ENCODE measurements around the gene DLX3.

The DLX3 gene

GRCh38 chr17:50039058-50039457 lies 44.0 kb upstream of the DLX3 start:
- ATAC-seq (ENCODE audit: low read depth) (no peak), DNase-seq (ENCODE audit: low spot score) (no peak)
- H3K4me1 ChIP-seq (ENCODE audit: insufficient read depth, poor library complexity, severe bottlenecking) = peaks cover 30% of the 10 kb centered on the region
- no peak for TF ChIP-seq CTCF (IDR thresholded peaks at IDR 0.05; ENCODE audit: poor library complexity, severe bottlenecking)
- H3K27ac ChIP-seq (ENCODE audit: poor library complexity, severe bottlenecking) = peak overlapping the region; percentile 80
- H3K9me3 ChIP-seq (ENCODE audit: severe bottlenecking) = no peaks in the 10 kb centered on the region
- no peaks in the 10 kb centered on the region for H3K36me3 ChIP-seq (ENCODE audit: low read depth)
- H3K27me3 ChIP-seq (ENCODE audit: insufficient read depth, poor library complexity, severe bottlenecking) = no peaks in the 10 kb centered on the region
- no peak overlapping the region for H3K4me3 ChIP-seq (ENCODE audit: severe bottlenecking)

GRCh38 chr17:50037321-50038107 lies 42.5 kb upstream of the DLX3 start:
- Histone ChIP-seq H3K4me3 (ENCODE audit: severe bottlenecking) (no peak overlapping the region), H3K4me1 (ENCODE audit: insufficient read depth, poor library complexity, severe bottlenecking) (peaks cover 21% of the 10 kb centered on the region), H3K27ac (ENCODE audit: poor library complexity, severe bottlenecking) (peak overlapping the region; percentile 80), H3K27me3 (ENCODE audit: insufficient read depth, poor library complexity, severe bottlenecking) (no peaks in the 10 kb centered on the region), H3K9me3 (ENCODE audit: severe bottlenecking) (no peaks in the 10 kb centered on the region), H3K36me3 (ENCODE audit: low read depth) (no peaks in the 10 kb centered on the region)
- no peak for TF ChIP-seq CTCF (IDR thresholded peaks at IDR 0.05; ENCODE audit: poor library complexity, severe bottlenecking)
- ATAC-seq (ENCODE audit: low read depth) (peak; percentile 93), DNase-seq (ENCODE audit: low spot score) (no peak)

GRCh38 chr17:50036455-50037261 lies 41.6 kb upstream of the DLX3 start:
- ATAC-seq (ENCODE audit: low read depth) = no peak
- no peak for DNase-seq (ENCODE audit: low spot score)
- no peak overlapping the region for H3K4me3 ChIP-seq (ENCODE audit: severe bottlenecking)

GRCh38 chr17:50035945-50036344 lies 40.9 kb upstream of the DLX3 start:
- DNase-seq (ENCODE audit: low spot score) (no peak), ATAC-seq (ENCODE audit: low read depth) (no peak)
- H3K4me3 ChIP-seq (ENCODE audit: severe bottlenecking) = no peak overlapping the region
- peaks cover 21% of the 10 kb centered on the region for H3K4me1 ChIP-seq (ENCODE audit: insufficient read depth, poor library complexity, severe bottlenecking)
- H3K36me3 ChIP-seq (ENCODE audit: low read depth) = no peaks in the 10 kb centered on the region
- peak overlapping the region; percentile 80 for H3K27ac ChIP-seq (ENCODE audit: poor library complexity, severe bottlenecking)
- no peaks in the 10 kb centered on the region for H3K9me3 ChIP-seq (ENCODE audit: severe bottlenecking)
- no peak for TF ChIP-seq CTCF (IDR thresholded peaks at IDR 0.05; ENCODE audit: poor library complexity, severe bottlenecking)
- H3K27me3 ChIP-seq (ENCODE audit: insufficient read depth, poor library complexity, severe bottlenecking) = no peaks in the 10 kb centered on the region

More at GRCh38 chr17:50036455-50037261, 41.6 kb upstream of the DLX3 start:
- H3K9me3 ChIP-seq (ENCODE audit: severe bottlenecking) = no peaks in the 10 kb centered on the region
- H3K4me1 ChIP-seq (ENCODE audit: insufficient read depth, poor library complexity, severe bottlenecking) = peaks cover 21% of the 10 kb centered on the region
- H3K27ac ChIP-seq (ENCODE audit: poor library complexity, severe bottlenecking) = peak overlapping the region; percentile 80
- no peaks in the 10 kb centered on the region for H3K27me3 ChIP-seq (ENCODE audit: insufficient read depth, poor library complexity, severe bottlenecking)
- no peak for TF ChIP-seq CTCF (IDR thresholded peaks at IDR 0.05; ENCODE audit: poor library complexity, severe bottlenecking)
- H3K36me3 ChIP-seq (ENCODE audit: low read depth) = no peaks in the 10 kb centered on the region

Measured in RWPE2 (cell line).